Kidney (tissue), 14 donors: Measurements from ENCODE around the gene SPATS2L. TPM values are rescaled to one million over a fixed set of nuclear protein-coding genes. Genes with fewer than 3 reads are reported as not detected.

ENCODE experiments used
- DNase-seq, 5 donors: peaks; one replicate each; pipeline ENCODE4 v3.0.0-alpha.2; 2013 to 2020
- FAIRE-seq: peaks from 2 replicates; lab custom pipeline; 2012; peaks lifted over from hg19 to GRCh38; lab: Jason Lieb, UNC
- H3K27ac ChIP-seq, 2 donors: one replicate each; pipeline ENCODE4 v1.7.0; 2013; ENCODE audit warnings: low read depth in 2 of 2, low read length in 2 of 2, inconsistent platforms in 1 of 2
- H3K27me3 ChIP-seq: one replicate; pipeline ENCODE4 v1.7.1; 2013; ENCODE audit warnings: low read length, inconsistent platforms; ENCODE audit not compliant: control insufficient read depth, insufficient read depth
- H3K36me3 ChIP-seq, 3 donors: one replicate each; pipeline versions ENCODE4 v1.7.0 to v1.7.1; 2013; ENCODE audit warnings: low read length in 3 of 3, control low read depth in 1 of 3, inconsistent platforms in 1 of 3; ENCODE audit not compliant: insufficient read depth in 3 of 3, control insufficient read depth in 2 of 3
- H3K4me1 ChIP-seq, 3 donors: one replicate each; pipeline versions ENCODE4 v1.7.0 to v1.7.1; 2013; ENCODE audit warnings: low read length in 3 of 3, inconsistent platforms in 1 of 3, low read depth in 1 of 3; ENCODE audit not compliant: control insufficient read depth in 2 of 3, insufficient read depth in 2 of 3
- H3K4me3 ChIP-seq, 3 donors: one replicate each; pipeline versions ENCODE4 v1.7.0 to v1.8.1; 2013; ENCODE audit warnings: low read length in 3 of 3, control low read depth in 1 of 3, inconsistent platforms in 1 of 3
- H3K9ac ChIP-seq, 3 donors: one replicate each; pipeline versions ENCODE4 v1.7.0 to v1.7.1; 2013; ENCODE audit warnings: low read length in 3 of 3, control low read depth in 1 of 3, inconsistent platforms in 1 of 3
- H3K9me3 ChIP-seq, 3 donors: one replicate each; pipeline versions ENCODE4 v1.7.0 to v1.7.1; 2013; ENCODE audit warnings: low read length in 3 of 3, control low read depth in 1 of 3, inconsistent platforms in 1 of 3; ENCODE audit not compliant: control insufficient read depth in 2 of 3, insufficient read depth in 1 of 3
- CTCF ChIP-seq: IDR thresholded peaks from 3 replicates; pipeline ENCODE4 v1.5.1; 2012; ENCODE audit warnings: mild to moderate bottlenecking, moderate library complexity, borderline replicate concordance; ENCODE audit not compliant: insufficient read depth; ENCODE audit errors: extremely low read depth
- intact Hi-C: fragments of 100-400 bp; cut with DNase I; formaldehyde crosslinking; loops from one replicate; pipeline ENCODE4 v1.11.1; 2022
- polyA plus RNA-seq: library from polyadenylated mRNA; stranded (reverse); fragments of 350-450 nt; fragmentation: Illumina TruSeq; extraction: RNeasy Lipid Tissue Mini Kit (QIAGEN cat#74804); gene quantifications from one replicate; pipeline ENCODE4 v1.2.3, GENCODE V29; 2014; ENCODE audit warnings: low read depth, low replicate concordance; ENCODE audit not compliant: insufficient read depth
- total RNA-seq: library from RNA; stranded (reverse); fragmentation: NEBNext Ultra II Directional; extraction: Animal tissue kit (Norgen Biotek cat#: 25700); gene quantifications from one replicate; pipeline ENCODE4 v1.2.1, GENCODE V29; 2021
- donor health status: control.
- donor health status: control.
- donor health status: control.
- donor health status: control.
- donor health status: control.
- donor health status: DM: yes; HTN: yes; CAD: no.
- donor health status: Normal renal cell carcinoma (clear cell type).

SPATS2L gene
- total and polyA plus RNA-seq, 2 donors from 2014 or later, result 86.1 to 166 TPM

- H3K27ac ChIP-seq, result no peak overlapping the region
- intact Hi-C loops, result no loop called here
- H3K4me3 ChIP-seq, result no peak overlapping the region
- peaks cover 0 to 6% (median 5%) of the 10 kb centered on the region in 3 donors for H3K4me1 ChIP-seq
- H3K36me3 ChIP-seq, result peaks cover 0 to 2% (median 0%) of the 10 kb centered on the region in 3 donors
- H3K9me3 ChIP-seq, result no peaks in the 10 kb centered on the region
- H3K9ac ChIP-seq, result no peak overlapping the region
- peak in 2 of 5 donors; percentile 9 to 44 for DNase-seq
- no peak for FAIRE-seq
- no peak for TF ChIP-seq CTCF
- no peaks in the 10 kb centered on the region for H3K27me3 ChIP-seq
These were observed 149.5 kb downstream of the SPATS2L start for GRCh38 chr2:200455958-200456421.

- DNase-seq, result no peak
- no peak overlapping the region for H3K27ac ChIP-seq
- H3K27me3 ChIP-seq, result no peaks in the 10 kb centered on the region
- H3K4me3 ChIP-seq, result no peak overlapping the region
- no peak for TF ChIP-seq CTCF
- peaks cover 0 to 6% (median 5%) of the 10 kb centered on the region in 3 donors for H3K4me1 ChIP-seq
- no peak for FAIRE-seq
- no peak overlapping the region for H3K9ac ChIP-seq
- H3K9me3 ChIP-seq, result no peaks in the 10 kb centered on the region
- peaks cover 0 to 2% (median 0%) of the 10 kb centered on the region in 3 donors for H3K36me3 ChIP-seq
- intact Hi-C loops, result no loop called here
These were observed 150.1 kb downstream of the SPATS2L start for GRCh38 chr2:200456567-200456966.

- no peak for TF ChIP-seq CTCF
- no peak overlapping the region for H3K4me3 ChIP-seq
- intact Hi-C loops, result no loop called here
These were observed 152.6 kb downstream of the SPATS2L start for GRCh38 chr2:200459101-200459500.

More at GRCh38 chr2:200459101-200459500, 152.6 kb downstream of the SPATS2L start:
- Histone ChIP-seq H3K27me3 (no peaks in the 10 kb centered on the region), H3K9ac (no peak overlapping the region), H3K36me3 (peaks cover 0 to 5% (median 4%) of the 10 kb centered on the region in 3 donors), H3K4me1 (peaks cover 0 to 6% (median 5%) of the 10 kb centered on the region in 3 donors), H3K9me3 (no peaks in the 10 kb centered on the region), H3K27ac (no peak overlapping the region)
- DNase-seq (no peak), FAIRE-seq (no peak)
